ENCODE measurements around the gene LETMD1. TPM values are rescaled to one million over a fixed set of nuclear protein-coding genes. Genes with fewer than 3 reads are reported as not detected.
A peak's percentile ranks its signal among the peaks of the same experiment; 100 is the strongest.
"Not testable (repeated sequence)": the region's sequence is repeated elsewhere in the genome, so short reads cannot be mapped to it uniquely, and the experiment has no call there.

Gene LETMD1
- polyA plus RNA-seq, 3 donors, result 86.4 to 88.1 (median 87.8) TPM

GRCh38 chr12:51075390-51075789, 27.3 kb downstream of the LETMD1 start:
- no peak for DNase-seq (ENCODE audit: low read depth in 3 of 3, low spot score in 2 of 3)

DNA sequence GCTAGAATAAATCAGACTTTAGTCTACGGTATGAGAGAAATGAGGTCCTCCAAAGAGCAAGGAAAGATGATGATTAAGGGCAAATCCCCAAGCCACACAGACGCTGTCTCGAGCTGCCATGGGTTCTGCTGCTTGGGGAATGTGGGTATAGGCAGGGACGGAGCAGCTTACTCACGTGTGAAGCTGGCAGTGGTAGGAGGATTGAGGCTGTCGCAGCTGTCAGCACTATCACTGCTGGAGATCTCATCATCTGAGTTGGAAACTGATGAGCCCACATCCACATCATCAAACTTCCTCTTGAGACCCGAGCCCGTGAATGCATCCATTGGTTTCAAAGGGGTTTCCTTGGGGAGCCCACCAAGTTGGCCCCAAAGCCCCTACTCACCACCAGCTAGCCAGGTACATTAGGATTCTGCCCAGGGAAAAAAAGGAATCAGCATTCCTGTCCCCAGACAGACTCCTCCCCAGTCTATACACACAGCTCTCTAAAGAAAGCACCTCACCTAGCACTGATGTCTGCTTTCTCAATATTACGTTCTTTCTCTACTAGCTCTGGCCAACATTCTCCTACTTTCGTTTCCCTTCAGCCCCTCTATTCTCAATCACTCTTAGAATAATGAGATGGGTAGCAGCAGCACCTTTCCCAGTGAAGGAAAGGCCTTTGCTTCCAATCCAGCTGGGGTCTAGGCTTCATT, 28.3 kb downstream of the LETMD1 start:
- no peak for DNase-seq (ENCODE audit: low read depth in 3 of 3, low spot score in 2 of 3)

DNA sequence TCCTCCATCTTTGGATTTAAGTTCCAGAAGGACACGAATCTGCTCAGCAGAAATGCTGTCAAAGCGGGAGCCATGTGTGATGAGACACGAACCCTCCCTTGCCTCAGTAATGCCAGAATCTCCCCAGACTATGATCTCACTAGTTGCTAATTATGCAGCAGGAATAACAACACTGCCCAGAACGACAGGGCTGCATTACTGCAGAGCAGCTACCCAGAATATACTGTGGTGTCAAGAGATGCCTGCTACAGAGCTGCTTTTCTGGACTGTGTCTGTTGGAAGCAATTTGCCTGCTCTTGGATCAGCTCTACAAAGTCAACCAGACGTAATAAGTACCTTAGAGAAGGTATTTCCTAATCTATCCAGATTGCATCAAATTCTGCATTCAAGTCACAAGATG, 29.8 kb downstream of the LETMD1 start:
- DNase-seq (ENCODE audit: low read depth in 3 of 3, low spot score in 2 of 3), result no peak

- DNase-seq (ENCODE audit: low read depth in 3 of 3, low spot score in 2 of 3), result not testable (repeated sequence)
Observed at GRCh38 chr12:51078346-51078745, 30.2 kb downstream of the LETMD1 start.

DNA sequence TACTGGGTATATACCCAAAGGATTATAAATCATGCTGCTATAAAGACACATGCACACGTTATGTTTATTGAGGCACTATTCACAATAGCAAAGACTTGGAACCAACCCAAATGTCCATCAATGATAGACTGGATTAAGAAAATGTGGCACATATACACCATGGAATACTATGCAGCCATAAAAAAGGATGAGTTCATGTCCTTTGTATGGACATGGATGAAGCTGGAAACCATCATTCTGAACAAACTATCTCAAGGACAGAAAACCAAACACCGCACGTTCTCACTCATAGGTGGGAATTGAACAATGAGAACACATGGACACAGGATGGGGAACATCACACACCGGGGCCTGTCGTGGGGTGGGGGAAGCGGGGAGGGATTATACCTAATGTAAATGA, 30.7 kb downstream of the LETMD1 start:
- not testable (repeated sequence) for DNase-seq (ENCODE audit: low read depth in 3 of 3, low spot score in 2 of 3)

DNA sequence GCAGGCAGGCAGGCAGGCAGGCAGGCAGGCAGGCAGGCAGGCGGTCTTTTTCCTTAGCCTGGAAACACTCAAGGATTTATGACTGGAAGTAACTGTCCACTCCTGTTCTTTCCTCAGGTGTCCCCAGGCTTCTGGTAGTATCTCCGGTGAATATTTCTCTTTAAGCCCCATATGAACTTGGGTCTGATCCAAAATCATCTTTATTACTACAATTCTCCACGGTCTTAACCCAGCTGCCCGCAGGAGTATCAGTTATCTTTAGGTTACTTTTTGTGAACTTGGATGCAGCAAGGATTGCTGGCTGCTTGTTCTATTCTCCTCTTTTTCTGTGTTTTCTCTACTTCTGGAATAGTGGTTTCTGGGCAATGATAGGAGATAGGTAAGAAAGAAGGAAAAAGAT, 32.0 kb downstream of the LETMD1 start:
- no peak for DNase-seq (ENCODE audit: low read depth in 3 of 3, low spot score in 2 of 3)

DNA sequence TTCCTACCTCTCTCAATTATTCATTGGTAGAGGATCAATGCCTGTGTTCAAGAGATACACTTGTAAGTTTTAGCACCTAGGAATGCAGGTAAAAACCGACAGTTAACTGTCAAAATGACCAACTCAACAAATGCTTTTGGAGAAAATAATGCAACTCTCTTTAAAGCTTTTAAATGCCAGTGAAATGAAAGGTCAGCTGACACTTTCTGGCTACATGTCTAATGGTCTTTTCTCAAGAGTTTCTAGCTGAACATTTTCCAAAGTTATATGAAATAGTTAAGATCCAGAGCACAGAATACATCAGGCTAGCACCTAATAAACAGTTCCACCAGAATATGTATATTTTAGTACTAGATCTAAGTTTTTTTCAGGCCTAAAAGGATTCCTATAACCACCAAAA, 33.3 kb downstream of the LETMD1 start:
- no peak for DNase-seq (ENCODE audit: low read depth in 3 of 3, low spot score in 2 of 3)

DNA sequence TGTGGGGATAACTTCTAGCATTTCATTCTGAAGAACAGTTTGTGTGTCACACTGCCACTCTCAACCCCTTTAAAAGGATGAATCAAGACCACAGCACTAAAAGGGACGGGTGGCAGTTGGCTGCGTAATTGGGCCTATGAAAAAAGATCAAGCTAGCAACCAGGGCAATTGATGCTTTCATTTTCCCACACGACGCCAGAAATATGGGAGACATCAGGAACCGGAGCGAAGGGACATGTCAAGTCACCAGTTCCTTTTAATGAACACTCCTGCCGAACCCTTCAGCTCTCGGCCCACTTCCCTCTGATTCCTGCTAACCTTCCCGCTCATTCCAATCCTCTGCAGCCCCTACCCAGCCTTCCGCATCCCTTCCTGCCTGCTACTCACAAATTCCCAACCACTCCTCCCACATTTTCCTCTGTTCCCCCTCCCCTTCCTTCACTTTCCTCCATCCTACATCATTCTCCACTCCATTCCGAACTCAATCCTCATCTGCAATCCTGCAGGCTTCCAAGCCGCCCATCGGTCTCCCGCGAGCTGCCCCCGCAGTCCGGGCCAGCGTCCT, 34.5 kb downstream of the LETMD1 start:
- DNase-seq (ENCODE audit: low read depth in 3 of 3, low spot score in 2 of 3), result peak; percentile 40 to 41 (median 40)

DNA sequence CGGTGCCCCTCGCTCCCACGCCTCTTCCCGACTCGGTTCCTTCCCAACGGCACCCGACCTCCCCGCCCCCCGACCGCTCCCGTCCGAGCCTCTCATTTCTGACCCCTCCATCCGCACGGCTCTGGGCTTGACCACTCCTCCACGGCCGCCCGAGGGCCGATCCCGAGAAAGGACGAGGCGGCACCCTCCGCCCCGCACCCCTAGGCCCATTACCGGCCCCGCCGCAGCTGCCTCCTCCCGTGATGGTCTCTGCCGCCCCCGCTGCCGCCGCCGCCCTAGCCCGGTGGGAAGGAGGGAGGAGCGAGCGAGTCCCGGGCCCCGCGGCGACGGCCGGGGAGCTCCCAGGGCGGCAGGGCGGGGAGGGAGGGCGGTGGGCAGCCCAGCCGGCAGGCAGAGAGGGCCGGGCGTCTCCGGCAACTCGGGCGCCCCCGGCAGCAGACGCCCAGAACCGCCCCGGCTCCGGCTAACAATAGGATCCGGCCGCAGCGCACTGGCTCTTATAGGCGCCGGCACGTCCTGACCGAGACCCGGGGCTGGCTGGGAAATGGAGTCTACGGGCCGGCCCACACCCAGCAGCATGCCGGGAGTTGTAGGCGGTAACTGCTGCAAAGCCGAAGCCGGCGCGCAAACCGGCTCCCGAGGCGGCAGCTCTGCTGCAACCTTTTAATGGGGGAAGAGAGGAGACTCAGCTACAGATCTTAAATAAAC, 35.2 kb downstream of the LETMD1 start, which contains the start of gene CSRNP2:
Gene CSRNP2 (minus strand): TSS at position 471 of the 708 bp plus-strand sequence. CDS start 7,035 bp downstream, outside the sequence.
- peak; percentile 73 to 90 (median 87) for DNase-seq (ENCODE audit: low read depth in 3 of 3, low spot score in 2 of 3)

- no peak for DNase-seq (ENCODE audit: low read depth in 3 of 3, low spot score in 2 of 3)
Observed at GRCh38 chr12:51085757-51086156, 37.6 kb downstream of the LETMD1 start.

DNA sequence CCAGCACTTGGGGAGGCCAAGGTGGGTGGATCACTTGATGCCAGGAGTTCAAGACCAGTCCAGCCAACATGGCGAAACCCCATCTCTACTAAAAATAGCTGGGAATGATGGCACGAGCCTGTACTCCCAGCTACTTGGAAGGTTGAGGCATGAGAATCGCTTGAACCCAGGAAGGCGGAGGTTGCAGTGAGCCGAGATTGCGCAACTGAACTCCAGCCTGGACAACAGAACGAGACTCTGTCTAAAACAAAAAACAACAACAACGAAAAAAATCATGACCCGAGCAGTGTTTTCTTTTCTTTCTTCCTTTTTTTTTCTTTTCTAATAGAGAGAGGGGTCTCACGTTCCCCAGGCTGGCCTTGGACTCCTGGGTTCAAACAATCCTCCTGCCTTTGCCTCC, 38.8 kb downstream of the LETMD1 start:
- DNase-seq (ENCODE audit: low read depth in 3 of 3, low spot score in 2 of 3), result no peak

- DNase-seq (ENCODE audit: low read depth in 3 of 3, low spot score in 2 of 3), result no peak
Observed at GRCh38 chr12:51087818-51088217, 39.7 kb downstream of the LETMD1 start.

- DNase-seq (ENCODE audit: low read depth in 3 of 3, low spot score in 2 of 3), result no peak
Observed at GRCh38 chr12:51090705-51091229, 42.6 kb downstream of the LETMD1 start.

- no peak for DNase-seq (ENCODE audit: low read depth in 3 of 3, low spot score in 2 of 3)
Observed at GRCh38 chr12:51098611-51099010, 50.5 kb downstream of the LETMD1 start.

DNA sequence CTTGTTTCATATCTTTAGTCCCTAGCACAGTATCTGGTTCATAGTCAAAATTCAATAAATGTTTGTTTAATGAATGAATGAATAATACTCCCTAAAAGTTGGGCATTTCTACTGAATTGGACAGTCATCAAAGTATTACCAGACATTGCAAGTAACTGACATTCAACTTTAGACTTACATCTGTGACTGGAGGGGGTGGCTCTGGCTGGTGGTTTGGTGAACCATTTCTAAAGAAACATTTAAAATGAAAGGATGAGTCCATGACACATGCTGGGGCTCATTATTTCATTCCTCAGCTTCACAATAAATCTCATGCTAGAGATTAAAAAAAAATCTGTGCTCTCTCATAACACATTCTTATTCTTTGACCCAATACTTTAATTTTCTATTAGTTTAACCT, 55.9 kb downstream of the LETMD1 start:
- no peak for DNase-seq (ENCODE audit: low read depth in 3 of 3, low spot score in 2 of 3)

DNA sequence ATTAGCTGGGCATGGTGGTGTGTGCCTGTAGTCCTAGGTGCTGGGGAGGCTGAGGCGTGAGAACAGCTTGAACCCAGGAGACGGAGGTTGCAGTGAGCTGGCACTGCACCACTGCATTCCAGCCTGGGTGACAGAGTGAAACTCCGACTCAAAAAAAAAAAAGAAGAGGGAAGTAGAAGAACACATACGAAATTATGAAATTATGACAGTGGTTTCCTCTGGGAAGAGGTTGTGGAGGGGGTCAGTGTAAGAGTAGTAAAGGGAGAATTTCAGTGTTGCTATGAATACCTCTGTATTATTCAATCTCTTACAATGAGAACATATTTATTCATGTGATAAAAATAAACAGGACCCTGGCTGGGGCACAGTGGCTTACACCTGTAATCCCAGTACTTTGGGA, 60.0 kb downstream of the LETMD1 start:
- DNase-seq (ENCODE audit: low read depth in 3 of 3, low spot score in 2 of 3), result no peak

Other genes with a start within 250 kb of the LETMD1 start
- under 1 TPM in 2 of 3 donors, not detected in 1; 0.06 to 0.08 TPM for gene TMPRSS12, start 205.4 kb upstream of the LETMD1 start, polyA plus RNA-seq (ENCODE audit: insufficient read length in 3 of 3)
- under 1 TPM in 1 of 3 donors, not detected in 2; 0.43 TPM for gene HIGD1C, start 95.8 kb upstream of the LETMD1 start, polyA plus RNA-seq (ENCODE audit: insufficient read length in 3 of 3)
- gene SLC11A2, start 21.9 kb upstream of the LETMD1 start, polyA plus RNA-seq (ENCODE audit: insufficient read length in 3 of 3), result 10 to 100 TPM; 46.9 to 53.9 (median 48.9) TPM
- 10 to 100 TPM; 35.4 to 38.4 (median 35.7) TPM for gene CSRNP2, start 35.3 kb downstream of the LETMD1 start, polyA plus RNA-seq (ENCODE audit: insufficient read length in 3 of 3)
- gene TFCP2, start 124.8 kb downstream of the LETMD1 start, polyA plus RNA-seq (ENCODE audit: insufficient read length in 3 of 3), result 10 to 100 TPM; 56.6 to 59.6 (median 58.6) TPM
- gene POU6F1, start 169.7 kb downstream of the LETMD1 start, polyA plus RNA-seq (ENCODE audit: insufficient read length in 3 of 3), result 1 to 10 TPM; 6.2 to 6.7 (median 6.2) TPM
- gene DAZAP2, start 190.5 kb downstream of the LETMD1 start, polyA plus RNA-seq (ENCODE audit: insufficient read length in 3 of 3), result 100 to 1,000 TPM; 316 to 335 (median 325) TPM
- 10 to 100 TPM; 25.4 to 25.9 (median 25.4) TPM for gene SMAGP, start 222.1 kb downstream of the LETMD1 start, polyA plus RNA-seq (ENCODE audit: insufficient read length in 3 of 3)